ENCODE measurements around the gene EPHB4. TPM values are rescaled to one million over a fixed set of nuclear protein-coding genes. Genes with fewer than 3 reads are reported as not detected.

EPHB4 gene
- total and polyA plus RNA-seq, 10 of the 15 experiments (the other 5 are each of a cell fraction or from before 2014, with no cell fraction given): 0.32 to 0.85 (median 0.48) TPM; not detected in 4

GRCh38 chr7:100801833-100802568 lies 25.3 kb downstream of the EPHB4 start:
- 60% methylated on average over 15 of the region's 18 CpGs for WGBS (ENCODE audit: insufficient coverage, insufficient replicate concordance, low lambda C conversion rate, missing lambda C conversion rate)
- in situ Hi-C loops (cut with MboI) (no loop called here), intact Hi-C loops (cut with micrococcal nuclease; ENCODE audit: unreplicated experiment) (loop anchor here (5.0 kb wide), 1 partner anchor 35 kb away; no protein-coding TSS in a partner anchor)
- H3K27me3 ChIP-seq (replicated peaks in 1 of 2; ENCODE audit: control insufficient read depth in 2 of 2, insufficient read depth in 2 of 2, low read length in 1 of 2): no peaks in the 10 kb centered on the region
- RAD21 ChIA-PET (ENCODE audit: unreplicated experiment): interaction anchor here (1.2 to 6.3 kb wide), 4 partner anchors 49 to 190 kb away, joined by 3 to 147 read pairs (median 3); partner anchors contain the start of genes MOSPD3, POP7 and SLC12A9
- SMC1A ChIA-PET (ENCODE audit: uncharacterized antibody, unreplicated experiment): interaction anchor here (1.5 to 6.0 kb wide), 4 partner anchors 33 to 96 kb away, joined by 4 to 104 read pairs (median 6); partner anchors contain the start of genes POP7, SLC12A9 and UFSP1
- no peak overlapping the region for H3K9ac ChIP-seq (ENCODE audit: control insufficient read depth, insufficient read depth, low read length)
- no peak overlapping the region for H3K4me3 ChIP-seq
- CTCF ChIA-PET: interaction anchor here (0.5 to 7.9 kb wide), 6 partner anchors 12 to 140 kb away, joined by 3 to 238 read pairs (median 4); partner anchors contain the start of genes POP7 and SLC12A9
- H3K36me3 ChIP-seq (ENCODE audit: control insufficient read depth in 2 of 2, insufficient read depth in 2 of 2, low read length in 1 of 2): no peaks in the 10 kb centered on the region
- no peak overlapping the region for H3K27ac ChIP-seq (ENCODE audit: control insufficient read depth, insufficient read depth)
- H3K9me3 ChIP-seq (replicated peaks; ENCODE audit: control insufficient read depth, insufficient read depth, low read length): no peaks in the 10 kb centered on the region
- no peak overlapping the region for H2AFZ ChIP-seq (ENCODE audit: control insufficient read depth, low read depth, low read length)
- H3K79me2 ChIP-seq (ENCODE audit: control insufficient read depth, insufficient read depth, low read length): no peaks in the 10 kb centered on the region
- H3K4me2 ChIP-seq (ENCODE audit: control insufficient read depth, insufficient read depth): no peak overlapping the region
- ATAC-seq (no peak), DNase-seq (ENCODE audit: low read depth, low spot score) (no peak), FAIRE-seq (no peak)
- no TSS peak for BruUV-seq (replicated peaks)
- no peaks in the 10 kb centered on the region for H4K20me1 ChIP-seq (ENCODE audit: control insufficient read depth, insufficient read depth)
- POLR2A ChIA-PET: interaction anchor here (0.6 to 2.7 kb wide), 6 partner anchors 11 to 293 kb away, joined by 3 to 13 read pairs (median 4); partner anchors contain the start of genes SLC12A9 and UFSP1
- H3K4me1 ChIP-seq (ENCODE audit: control insufficient read depth, insufficient read depth, low read length): peaks cover 15% of the 10 kb centered on the region
- no peak for TF ChIP-seq NFYB (IDR thresholded peaks at IDR 0.05; ENCODE audit: insufficient read depth, low read depth, low read length)
- no peak for TF ChIP-seq NFXL1 (IDR thresholded peaks at IDR 0.05; ENCODE audit: borderline replicate concordance)
- no peak for TF ChIP-seq SIN3A (IDR thresholded peaks at IDR 0.05; ENCODE audit: low read depth, low read length)
- TF ChIP-seq TARDBP (IDR thresholded peaks at IDR 0.05; ENCODE audit: borderline replicate concordance): no peak
- TF ChIP-seq NKRF (conservative IDR thresholded peaks at IDR 0.05): no peak
- TF ChIP-seq CEBPZ (IDR thresholded peaks at IDR 0.05; ENCODE audit: low read depth, low read length): no peak
- TF ChIP-seq EGR1 (IDR thresholded peaks at IDR 0.05; ENCODE audit: borderline replicate concordance in 1 of 2, low read depth in 2 of 2, low read length in 2 of 2): no peak
- no peak for TF ChIP-seq MEF2B (IDR thresholded peaks at IDR 0.05; ENCODE audit: partially characterized antibody, poor library complexity, severe bottlenecking)
- TF ChIP-seq RELA (IDR thresholded peaks at IDR 0.05; ENCODE audit: borderline replicate concordance, partially characterized antibody): no peak
- TF ChIP-seq RB1 (IDR thresholded peaks at IDR 0.05; ENCODE audit: borderline replicate concordance): no peak
- TF ChIP-seq HCFC1 (IDR thresholded peaks at IDR 0.05; ENCODE audit: low read length): no peak
- no peak for TF ChIP-seq SKIL (IDR thresholded peaks at IDR 0.05; ENCODE audit: low read depth, poor library complexity, severe bottlenecking)
- TF ChIP-seq CHD4 (IDR thresholded peaks at IDR 0.05): no peak
- TF ChIP-seq BACH1 (IDR thresholded peaks at IDR 0.05; ENCODE audit: borderline replicate concordance): no peak
